HepG2 (cell line): ENCODE results near the gene ARHGEF40. TPM values are rescaled to one million over a fixed set of nuclear protein-coding genes. Genes with fewer than 3 reads are reported as not detected.

Source experiments
- HNRNPH1 ChIP-seq: fragments of 200-400 bp; formaldehyde crosslinking; optimal IDR thresholded peaks from 2 replicates; pipeline ENCODE3; 2017; ENCODE audit warnings: mild to moderate bottlenecking, low read depth, low read length
- JUN ChIP-seq: sonication (generic); formaldehyde crosslinking; IDR thresholded peaks from 2 replicates; pipeline ENCODE4 v1.4.0; 2020; ENCODE audit warnings: mild to moderate bottlenecking, missing genetic modification reagents
- RXRA ChIP-seq: sonication (generic); formaldehyde crosslinking; IDR thresholded peaks from 2 replicates; pipeline ENCODE4 v1.5.1; 2020; ENCODE audit warnings: missing genetic modification reagents
- SPEN ChIP-seq: sonication (generic); formaldehyde crosslinking; IDR thresholded peaks from 2 replicates; pipeline ENCODE4 v1.5.1; 2020; ENCODE audit warnings: low read depth, mild to moderate bottlenecking, missing genetic modification reagents
- ZBTB7A ChIP-seq: sonication (generic); formaldehyde crosslinking; IDR thresholded peaks from 2 replicates; pipeline ENCODE4 v1.8.0; 2022; ENCODE audit warnings: mild to moderate bottlenecking, missing genetic modification reagents
- ZFP41 ChIP-seq: sonication (generic); formaldehyde crosslinking; IDR thresholded peaks from 2 replicates; pipeline ENCODE4 v1.4.0; 2020; ENCODE audit warnings: mild to moderate bottlenecking, missing genetic modification reagents, borderline replicate concordance
- ZNF496 ChIP-seq: sonication (generic); formaldehyde crosslinking; IDR thresholded peaks from 2 replicates; pipeline ENCODE4 v1.8.1; 2023; ENCODE audit warnings: mild to moderate bottlenecking, moderate library complexity, missing genetic modification reagents; ENCODE audit not compliant: insufficient replicate concordance
- ZNF557 ChIP-seq: sonication (generic); formaldehyde crosslinking; IDR thresholded peaks from 2 replicates; pipeline ENCODE4 v1.4.0; 2020; ENCODE audit warnings: missing genetic modification reagents
- ZNF569 ChIP-seq: sonication (generic); formaldehyde crosslinking; IDR thresholded peaks from 2 replicates; pipeline ENCODE4 v1.5.0; 2020; ENCODE audit warnings: mild to moderate bottlenecking, missing genetic modification reagents, moderate library complexity, borderline replicate concordance
- ZNF629 ChIP-seq: sonication (generic); formaldehyde crosslinking; conservative IDR thresholded peaks from 2 replicates; pipeline ENCODE4 v1.5.0; 2020; ENCODE audit warnings: missing genetic modification reagents
- ZNF670 ChIP-seq: sonication (generic); formaldehyde crosslinking; IDR thresholded peaks from 2 replicates; pipeline ENCODE4 v1.8.0; 2022; ENCODE audit warnings: mild to moderate bottlenecking, missing genetic modification reagents, borderline replicate concordance
- ZSCAN21 ChIP-seq: sonication (generic); formaldehyde crosslinking; IDR thresholded peaks from 2 replicates; pipeline ENCODE4 v1.8.0; 2022; ENCODE audit warnings: mild to moderate bottlenecking, missing genetic modification reagents, moderate library complexity, borderline replicate concordance
- polyA plus RNA-seq, 8 experiments: library from polyadenylated mRNA; depleted of rRNA in 3 of 8; stranded (reverse) in 7 of 8; unstranded in 1 of 8; fragments of >200 nt; fragmentation: Illumina TruSeq in 4 of 8; extraction: Trizol in 4 of 8; gene quantifications; 2 replicates each; pipeline versions ENCODE4 v1.2.1 to v1.2.3, GENCODE V29; 2011 to 2016; ENCODE audit warnings: low read depth in 4 of 8, missing spikeins in 1 of 8, mixed read lengths in 1 of 8; ENCODE audit not compliant: insufficient read depth in 1 of 8
- total RNA-seq, 5 experiments: library from RNA; depleted of rRNA; stranded (reverse); fragments of >200 nt; fragmentation: Illumina TruSeq; extraction: Trizol; gene quantifications; 2 replicates each; pipeline ENCODE4 v1.2.3, GENCODE V29; 2016; ENCODE audit warnings: low read depth in 1 of 5
- TF ChIP-seq, protein P1 (sequence below): sonication (generic); formaldehyde crosslinking; IDR thresholded peaks from 2 replicates; pipeline ENCODE4 v1.9.0; 2021; ENCODE audit warnings: mild to moderate bottlenecking, missing genetic modification reagents
- TF ChIP-seq, protein P2 (sequence below): conservative IDR thresholded peaks from 2 replicates; pipeline ENCODE4 v1.6.1; 2018; ENCODE audit warnings: missing genetic modification reagents
- TF ChIP-seq, protein P3 (sequence below): sonication (generic); formaldehyde crosslinking; IDR thresholded peaks from 2 replicates; pipeline ENCODE4 v1.5.1; 2020; ENCODE audit warnings: missing genetic modification reagents, mild to moderate bottlenecking, borderline replicate concordance
- TF ChIP-seq, protein P4 (sequence below): IDR thresholded peaks from 2 replicates; pipeline ENCODE4 v1.6.1; 2016; ENCODE audit warnings: low read depth, borderline replicate concordance
- TF ChIP-seq, protein P5 (sequence below): sonication (generic); formaldehyde crosslinking; IDR thresholded peaks from 2 replicates; pipeline ENCODE4 v1.4.0; 2020; ENCODE audit warnings: missing genetic modification reagents, borderline replicate concordance

ARHGEF40 gene
- total and polyA plus RNA-seq, 2 of the 13 experiments (the other 11 are each of a cell fraction or from before 2014, with no cell fraction given), result 28.1 to 78.1 TPM

DNA sequence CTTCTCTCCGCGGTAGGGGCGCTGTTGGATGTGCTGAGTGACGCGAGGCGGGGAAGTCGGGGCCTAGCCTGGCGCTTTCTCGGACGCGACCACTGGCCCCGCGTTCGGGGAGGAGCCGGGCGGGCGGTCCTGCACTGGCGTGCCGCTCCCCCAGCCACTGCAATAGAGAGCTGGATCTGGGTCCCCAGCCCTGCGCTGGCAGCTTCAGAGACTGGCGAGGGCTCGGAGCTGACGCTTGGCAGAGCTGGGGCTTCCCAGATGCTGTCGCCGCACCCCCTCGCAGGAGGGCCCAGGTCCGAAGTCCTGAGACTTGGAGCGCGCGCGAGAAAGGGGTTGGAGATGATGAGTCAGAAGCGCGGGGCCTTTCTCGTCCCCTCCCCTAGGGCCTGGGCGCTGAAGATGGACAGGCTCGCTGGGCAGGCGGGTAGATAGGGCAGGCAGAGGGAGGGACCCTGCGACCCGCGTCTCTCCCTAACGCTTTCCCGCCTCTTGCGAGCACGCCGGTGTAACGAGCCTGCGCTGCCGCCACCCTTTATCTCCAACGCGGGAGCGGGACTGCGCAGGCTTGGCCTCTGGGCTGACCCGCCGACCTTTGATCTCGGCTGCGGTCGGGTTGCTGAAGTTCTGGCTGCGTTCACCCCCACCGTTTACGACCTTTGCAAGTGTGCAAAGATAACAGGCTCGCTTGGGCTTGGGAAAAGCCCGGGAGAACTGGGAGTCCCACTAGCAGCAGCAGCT, 33.8 kb downstream of the ARHGEF40 start (continued):
- TF ChIP-seq, protein P1, sequence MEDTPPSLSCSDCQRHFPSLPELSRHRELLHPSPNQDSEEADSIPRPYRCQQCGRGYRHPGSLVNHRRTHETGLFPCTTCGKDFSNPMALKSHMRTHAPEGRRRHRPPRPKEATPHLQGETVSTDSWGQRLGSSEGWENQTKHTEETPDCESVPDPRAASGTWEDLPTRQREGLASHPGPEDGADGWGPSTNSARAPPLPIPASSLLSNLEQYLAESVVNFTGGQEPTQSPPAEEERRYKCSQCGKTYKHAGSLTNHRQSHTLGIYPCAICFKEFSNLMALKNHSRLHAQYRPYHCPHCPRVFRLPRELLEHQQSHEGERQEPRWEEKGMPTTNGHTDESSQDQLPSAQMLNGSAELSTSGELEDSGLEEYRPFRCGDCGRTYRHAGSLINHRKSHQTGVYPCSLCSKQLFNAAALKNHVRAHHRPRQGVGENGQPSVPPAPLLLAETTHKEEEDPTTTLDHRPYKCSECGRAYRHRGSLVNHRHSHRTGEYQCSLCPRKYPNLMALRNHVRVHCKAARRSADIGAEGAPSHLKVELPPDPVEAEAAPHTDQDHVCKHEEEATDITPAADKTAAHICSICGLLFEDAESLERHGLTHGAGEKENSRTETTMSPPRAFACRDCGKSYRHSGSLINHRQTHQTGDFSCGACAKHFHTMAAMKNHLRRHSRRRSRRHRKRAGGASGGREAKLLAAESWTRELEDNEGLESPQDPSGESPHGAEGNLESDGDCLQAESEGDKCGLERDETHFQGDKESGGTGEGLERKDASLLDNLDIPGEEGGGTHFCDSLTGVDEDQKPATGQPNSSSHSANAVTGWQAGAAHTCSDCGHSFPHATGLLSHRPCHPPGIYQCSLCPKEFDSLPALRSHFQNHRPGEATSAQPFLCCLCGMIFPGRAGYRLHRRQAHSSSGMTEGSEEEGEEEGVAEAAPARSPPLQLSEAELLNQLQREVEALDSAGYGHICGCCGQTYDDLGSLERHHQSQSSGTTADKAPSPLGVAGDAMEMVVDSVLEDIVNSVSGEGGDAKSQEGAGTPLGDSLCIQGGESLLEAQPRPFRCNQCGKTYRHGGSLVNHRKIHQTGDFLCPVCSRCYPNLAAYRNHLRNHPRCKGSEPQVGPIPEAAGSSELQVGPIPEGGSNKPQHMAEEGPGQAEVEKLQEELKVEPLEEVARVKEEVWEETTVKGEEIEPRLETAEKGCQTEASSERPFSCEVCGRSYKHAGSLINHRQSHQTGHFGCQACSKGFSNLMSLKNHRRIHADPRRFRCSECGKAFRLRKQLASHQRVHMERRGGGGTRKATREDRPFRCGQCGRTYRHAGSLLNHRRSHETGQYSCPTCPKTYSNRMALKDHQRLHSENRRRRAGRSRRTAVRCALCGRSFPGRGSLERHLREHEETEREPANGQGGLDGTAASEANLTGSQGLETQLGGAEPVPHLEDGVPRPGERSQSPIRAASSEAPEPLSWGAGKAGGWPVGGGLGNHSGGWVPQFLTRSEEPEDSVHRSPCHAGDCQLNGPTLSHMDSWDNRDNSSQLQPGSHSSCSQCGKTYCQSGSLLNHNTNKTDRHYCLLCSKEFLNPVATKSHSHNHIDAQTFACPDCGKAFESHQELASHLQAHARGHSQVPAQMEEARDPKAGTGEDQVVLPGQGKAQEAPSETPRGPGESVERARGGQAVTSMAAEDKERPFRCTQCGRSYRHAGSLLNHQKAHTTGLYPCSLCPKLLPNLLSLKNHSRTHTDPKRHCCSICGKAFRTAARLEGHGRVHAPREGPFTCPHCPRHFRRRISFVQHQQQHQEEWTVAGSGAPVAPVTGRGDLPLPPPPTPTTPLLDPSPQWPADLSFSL (CRISPR knock-in tag), result no peak; the same call in 1 of the 2 replicates
- TF ChIP-seq, protein P2, sequence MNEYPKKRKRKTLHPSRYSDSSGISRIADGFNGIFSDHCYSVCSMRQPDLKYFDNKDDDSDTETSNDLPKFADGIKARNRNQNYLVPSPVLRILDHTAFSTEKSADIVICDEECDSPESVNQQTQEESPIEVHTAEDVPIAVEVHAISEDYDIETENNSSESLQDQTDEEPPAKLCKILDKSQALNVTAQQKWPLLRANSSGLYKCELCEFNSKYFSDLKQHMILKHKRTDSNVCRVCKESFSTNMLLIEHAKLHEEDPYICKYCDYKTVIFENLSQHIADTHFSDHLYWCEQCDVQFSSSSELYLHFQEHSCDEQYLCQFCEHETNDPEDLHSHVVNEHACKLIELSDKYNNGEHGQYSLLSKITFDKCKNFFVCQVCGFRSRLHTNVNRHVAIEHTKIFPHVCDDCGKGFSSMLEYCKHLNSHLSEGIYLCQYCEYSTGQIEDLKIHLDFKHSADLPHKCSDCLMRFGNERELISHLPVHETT, result peak; percentile 97
- TF ChIP-seq JUN, result peak; percentile 98
- TF ChIP-seq, protein P3, sequence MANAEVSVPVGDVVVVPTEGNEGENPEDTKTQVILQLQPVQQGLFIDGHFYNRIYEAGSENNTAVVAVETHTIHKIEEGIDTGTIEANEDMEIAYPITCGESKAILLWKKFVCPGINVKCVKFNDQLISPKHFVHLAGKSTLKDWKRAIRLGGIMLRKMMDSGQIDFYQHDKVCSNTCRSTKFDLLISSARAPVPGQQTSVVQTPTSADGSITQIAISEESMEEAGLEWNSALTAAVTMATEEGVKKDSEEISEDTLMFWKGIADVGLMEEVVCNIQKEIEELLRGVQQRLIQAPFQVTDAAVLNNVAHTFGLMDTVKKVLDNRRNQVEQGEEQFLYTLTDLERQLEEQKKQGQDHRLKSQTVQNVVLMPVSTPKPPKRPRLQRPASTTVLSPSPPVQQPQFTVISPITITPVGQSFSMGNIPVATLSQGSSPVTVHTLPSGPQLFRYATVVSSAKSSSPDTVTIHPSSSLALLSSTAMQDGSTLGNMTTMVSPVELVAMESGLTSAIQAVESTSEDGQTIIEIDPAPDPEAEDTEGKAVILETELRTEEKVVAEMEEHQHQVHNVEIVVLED (CRISPR knock-in tag), result peak; percentile 90
- no peak for TF ChIP-seq HNRNPH1
- TF ChIP-seq ZNF496 (CRISPR knock-in tag), result no peak
- peak; percentile 97 for TF ChIP-seq ZBTB7A (CRISPR knock-in tag)
- TF ChIP-seq ZNF670 (CRISPR knock-in tag), result peak; percentile 100
- TF ChIP-seq ZSCAN21, result peak; percentile 98
- peak; percentile 89; the same call in 1 of the 2 replicates for TF ChIP-seq ZNF569 (CRISPR knock-in tag)
- peak; percentile 96 for TF ChIP-seq SPEN
- TF ChIP-seq ZNF629 (CRISPR knock-in tag), result peak; percentile 56
- TF ChIP-seq, protein P4, sequence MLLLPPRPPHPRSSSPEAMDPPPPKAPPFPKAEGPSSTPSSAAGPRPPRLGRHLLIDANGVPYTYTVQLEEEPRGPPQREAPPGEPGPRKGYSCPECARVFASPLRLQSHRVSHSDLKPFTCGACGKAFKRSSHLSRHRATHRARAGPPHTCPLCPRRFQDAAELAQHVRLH, result peak; percentile 89
- TF ChIP-seq RXRA (CRISPR knock-in tag), result peak; percentile 96
- TF ChIP-seq ZNF557 (CRISPR knock-in tag), result peak; percentile 98
- peak; percentile 98 for TF ChIP-seq ZFP41
- TF ChIP-seq, protein P5, sequence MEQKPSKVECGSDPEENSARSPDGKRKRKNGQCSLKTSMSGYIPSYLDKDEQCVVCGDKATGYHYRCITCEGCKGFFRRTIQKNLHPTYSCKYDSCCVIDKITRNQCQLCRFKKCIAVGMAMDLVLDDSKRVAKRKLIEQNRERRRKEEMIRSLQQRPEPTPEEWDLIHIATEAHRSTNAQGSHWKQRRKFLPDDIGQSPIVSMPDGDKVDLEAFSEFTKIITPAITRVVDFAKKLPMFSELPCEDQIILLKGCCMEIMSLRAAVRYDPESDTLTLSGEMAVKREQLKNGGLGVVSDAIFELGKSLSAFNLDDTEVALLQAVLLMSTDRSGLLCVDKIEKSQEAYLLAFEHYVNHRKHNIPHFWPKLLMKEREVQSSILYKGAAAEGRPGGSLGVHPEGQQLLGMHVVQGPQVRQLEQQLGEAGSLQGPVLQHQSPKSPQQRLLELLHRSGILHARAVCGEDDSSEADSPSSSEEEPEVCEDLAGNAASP, result peak; percentile 23
